Stomach (tissue), 9 donors: ENCODE measurements around the gene HEATR1. TPM values are rescaled to one million over a fixed set of nuclear protein-coding genes. Genes with fewer than 3 reads are reported as not detected.

Experiments used
- DNase-seq, 2 donors: peaks; one replicate each; pipeline versions ENCODE4 v3.0.0 to v3.0.0-alpha.2; 2013 to 2019
- H3K27ac ChIP-seq, 5 donors: fragments of 200-600 bp in 4 of 5; sonication (generic) in 4 of 5; one replicate each; pipeline ENCODE4 v1.5.1; 2013 to 2019; ENCODE audit warnings: mild to moderate bottlenecking in 1 of 5, moderate library complexity in 1 of 5
- H3K27me3 ChIP-seq, 3 donors: fragments of 200-600 bp; sonication (generic); one replicate each; pipeline ENCODE4 v1.5.1; 2017 to 2019; ENCODE audit warnings: mixed run types in 1 of 3
- H3K36me3 ChIP-seq, 4 donors: fragments of 200-600 bp; sonication (generic); 1 replicate in 3 of 4; 2 replicates in 1 of 4; pipeline ENCODE4 v1.5.1; 2016 to 2019
- H3K4me1 ChIP-seq, 4 donors: fragments of 200-600 bp; sonication (generic); one replicate each; pipeline ENCODE4 v1.5.1; 2016 to 2019
- H3K4me3 ChIP-seq, 4 donors: fragments of 200-600 bp; sonication (generic) in 3 of 4; one replicate each; pipeline ENCODE4 v1.5.1; 2016 to 2019; ENCODE audit warnings: mild to moderate bottlenecking in 1 of 4
- H3K9me3 ChIP-seq, 4 donors: fragments of 200-600 bp; sonication (generic); one replicate each; pipeline ENCODE4 v1.5.1; 2016 to 2019
- CTCF ChIP-seq, 7 experiments: fragments of 450-650 bp in 4 of 7; fragments of 200-600 bp in 3 of 7; sonication (generic) in 3 of 7; IDR thresholded peaks; one replicate each; pipeline ENCODE4 v1.5.1; 2016 to 2019; ENCODE audit warnings: antibody characterized with exemption in 7 of 7, control low read depth in 2 of 7, mild to moderate bottlenecking in 1 of 7
- EP300 ChIP-seq: sonication (generic); formaldehyde crosslinking; IDR thresholded peaks from one replicate; pipeline ENCODE4 v1.6.1; 2017; ENCODE audit warnings: antibody characterized with exemption
- POLR2A ChIP-seq, 4 donors: fragments of 450-650 bp; IDR thresholded peaks; one replicate each; pipeline ENCODE4 v1.6.1; 2016; ENCODE audit warnings: antibody characterized with exemption in 4 of 4, control low read depth in 2 of 4, mild to moderate bottlenecking in 1 of 4, moderate library complexity in 1 of 4
- POLR2AphosphoS5 ChIP-seq, 3 donors: sonication (generic); formaldehyde crosslinking; IDR thresholded peaks; one replicate each; pipeline ENCODE4 v1.6.1; 2016; ENCODE audit warnings: antibody characterized with exemption in 3 of 3
- WGBS, 5 donors: extraction: QIAGEN DNeasy Blood & Tissue Kit in 3 of 5; methylation state at CpG; one replicate each; pipeline versions ENCODE4 v1.1.5 to v1.1.7; 2013 to 2018; 5-methylcytosine and 5-hydroxymethylcytosine counted together
- intact Hi-C: fragments of 100-400 bp; cut with DNase I; formaldehyde crosslinking; loops from one replicate; pipeline ENCODE4 v1.15.1; 2023; ENCODE audit warnings: low total_unique reads
- polyA plus RNA-seq, 3 donors: library from polyadenylated mRNA; stranded (reverse); fragments of 200-250 nt; gene quantifications; one replicate each; pipeline ENCODE4 v1.2.3, GENCODE V29; 2013
- total RNA-seq, 5 donors: library from RNA; depleted of rRNA; stranded (reverse); fragments of >200 nt; gene quantifications; one replicate each; pipeline versions ENCODE4 v1.1.0 to v1.2.3, GENCODE V29; 2014 to 2016
- donor health status: healthy with polysubstance abuse.
- donor health status: Bipolar disorder and iron deficiency.
- donor health status: healthy.

The HEATR1 gene
- total and polyA plus RNA-seq, 8 donors, result 2.4 to 51.8 (median 12.1) TPM

- TF ChIP-seq POLR2AphosphoS5 (IDR thresholded peaks at IDR 0.05), result no peak
- no peak for TF ChIP-seq POLR2A (IDR thresholded peaks at IDR 0.05)
- no peak for TF ChIP-seq CTCF (IDR thresholded peaks at IDR 0.05)
- TF ChIP-seq EP300, result no peak
- H3K4me1 ChIP-seq, result peaks cover 26 to 68% (median 36%) of the 10 kb centered on the region in 4 donors
- WGBS, 5 donors, result 45 to 67% (median 59%) methylated on average over 10 to 11 of the region's 11 CpGs
Measured at GRCh38 chr1:236511735-236512418, 92.4 kb downstream of the HEATR1 start.

DNA sequence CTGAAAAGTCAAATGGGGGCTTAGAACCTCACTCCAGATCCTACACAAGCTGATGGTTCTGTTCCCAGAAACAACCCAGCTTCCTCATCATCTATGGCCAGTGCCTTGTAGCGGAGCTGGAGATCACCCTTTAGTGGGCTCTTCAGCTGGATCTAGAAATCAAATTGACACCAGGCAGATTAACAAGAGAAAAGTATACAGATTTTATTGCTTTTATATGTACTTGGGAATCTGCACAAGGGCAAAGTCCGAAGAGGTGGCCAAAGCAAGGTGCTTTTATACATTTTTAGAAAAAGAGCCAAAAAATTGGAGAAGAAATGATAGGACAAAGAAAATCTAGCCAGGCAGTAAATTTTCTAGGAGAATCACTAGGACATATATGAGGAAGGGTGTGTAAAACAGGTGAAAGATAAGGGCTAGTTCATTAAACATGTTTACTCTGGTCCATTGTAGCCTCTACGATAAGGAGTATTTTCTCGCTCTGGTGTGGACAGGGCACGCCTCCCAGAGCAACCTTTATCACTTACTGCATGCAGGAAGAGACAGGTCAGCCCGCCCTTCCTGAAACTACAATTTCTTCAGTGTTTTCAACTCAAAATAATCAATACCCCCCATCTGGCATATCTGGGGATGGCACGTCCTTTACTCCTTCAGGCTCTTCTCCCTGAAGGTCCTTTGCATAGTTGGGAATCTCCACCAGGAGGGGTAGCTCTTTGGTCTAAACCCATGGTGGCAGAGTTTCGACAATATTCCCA is 94.5 kb downstream of the HEATR1 start:
- TF ChIP-seq POLR2A (IDR thresholded peaks at IDR 0.05) (no peak), EP300 (no peak), POLR2AphosphoS5 (IDR thresholded peaks at IDR 0.05) (no peak), CTCF (IDR thresholded peaks at IDR 0.05) (no peak)
- H3K9me3 ChIP-seq, result no peaks in the 10 kb centered on the region
- H3K27ac ChIP-seq, result no peak overlapping the region
- intact Hi-C loops, result no loop called here
- no peaks in the 10 kb centered on the region for H3K36me3 ChIP-seq
- H3K4me3 ChIP-seq, result no peak overlapping the region
- peak in 1 of 2 donors; percentile 37 for DNase-seq
- H3K4me1 ChIP-seq, result peaks cover 12 to 49% (median 24%) of the 10 kb centered on the region in 4 donors
- no peaks in the 10 kb centered on the region for H3K27me3 ChIP-seq
- 45 to 70% (median 59%) methylated on average over 8 of the region's 8 CpGs for WGBS, 5 donors

More at GRCh38 chr1:236511735-236512418, 92.4 kb downstream of the HEATR1 start:
- Histone ChIP-seq H3K4me3 (no peak overlapping the region), H3K27ac (no peak overlapping the region), H3K27me3 (no peaks in the 10 kb centered on the region), H3K36me3 (no peaks in the 10 kb centered on the region), H3K9me3 (no peaks in the 10 kb centered on the region)
- intact Hi-C loops, result no loop called here
- DNase-seq, result no peak

- 68 to 92% (median 80%) methylated on average over 1 of the region's 1 CpG for WGBS, 5 donors
- Histone ChIP-seq H3K4me1 (peaks cover 12 to 48% (median 22%) of the 10 kb centered on the region in 4 donors), H3K9me3 (no peaks in the 10 kb centered on the region), H3K36me3 (no peaks in the 10 kb centered on the region), H3K27me3 (no peaks in the 10 kb centered on the region), H3K27ac (no peak overlapping the region), H3K4me3 (no peak overlapping the region)
- no peak for TF ChIP-seq POLR2AphosphoS5 (IDR thresholded peaks at IDR 0.05)
- TF ChIP-seq CTCF (IDR thresholded peaks at IDR 0.05), result no peak
- no peak for TF ChIP-seq EP300
- TF ChIP-seq POLR2A (IDR thresholded peaks at IDR 0.05), result no peak
- intact Hi-C loops, result no loop called here
- no peak for DNase-seq
Measured at GRCh38 chr1:236509203-236509602, 95.1 kb downstream of the HEATR1 start.

- H3K36me3 ChIP-seq, result no peaks in the 10 kb centered on the region
- WGBS, 5 donors, result 80 to 85% (median 84%) methylated on average over 6 of the region's 6 CpGs
- TF ChIP-seq POLR2AphosphoS5 (IDR thresholded peaks at IDR 0.05), result no peak
- TF ChIP-seq CTCF (IDR thresholded peaks at IDR 0.05), result no peak
- no peak for TF ChIP-seq EP300
- TF ChIP-seq POLR2A (IDR thresholded peaks at IDR 0.05), result no peak
- H3K27ac ChIP-seq, result no peak overlapping the region
- no peak for DNase-seq
- H3K4me1 ChIP-seq, result peaks cover 12 to 51% (median 22%) of the 10 kb centered on the region in 4 donors
- intact Hi-C loops, result no loop called here
- no peaks in the 10 kb centered on the region for H3K27me3 ChIP-seq
- H3K4me3 ChIP-seq, result no peak overlapping the region
- H3K9me3 ChIP-seq, result no peaks in the 10 kb centered on the region
Measured at GRCh38 chr1:236508593-236509027, 95.7 kb downstream of the HEATR1 start.
